A549 (cell line): ENCODE data around the gene TMEM200C. TPM values are rescaled to one million over a fixed set of nuclear protein-coding genes. Genes with fewer than 3 reads are reported as not detected.

Experiments
- ATAC-seq, 2 experiments: fragments of 200-7000 bp in 1 of 2; fragments of >200 bp in 1 of 2; cut with Nextera tagmentation in 1 of 2; cut with Tn5 transposase in 1 of 2; 3 replicates each; pipeline versions ENCODE4 v1.8.0 to v1.9.1; 2018 to 2020; ENCODE audit warnings: mild to moderate bottlenecking in 1 of 2, moderate library complexity in 1 of 2
- CTCF ChIA-PET: fragments of 300-600 bp; sonication (Branson Sonifier 250); formaldehyde crosslinking; extraction: SDS; loops from one replicate; lab custom pipeline; 2021; ENCODE audit warnings: antibody characterized with exemption, inconsistent platforms; lab: Yijun Ruan, JAX
- POLR2A ChIA-PET: fragments of 350-600 bp; formaldehyde crosslinking; extraction: SDS; loops from one replicate; lab custom pipeline; 2021; ENCODE audit warnings: antibody characterized with exemption, inconsistent platforms; lab: Yijun Ruan, JAX
- DNase-seq, 2 experiments: peaks; one replicate each; pipeline versions ENCODE4 v3.0.0 to v3.0.0-alpha.2; 2011 to 2016; ENCODE audit warnings: low read depth in 1 of 2, low spot score in 1 of 2
- FAIRE-seq: peaks from 2 replicates; lab custom pipeline; 2011; peaks lifted over from hg19 to GRCh38; lab: Jason Lieb, UNC
- H3K27ac ChIP-seq, 2 experiments: fragments of >200 bp; sonication (Bioruptor Twin); formaldehyde crosslinking; 3 replicates each; pipeline ENCODE4 v1.5.1; 2016 to 2017
- H3K4me1 ChIP-seq: fragments of >200 bp; sonication (Bioruptor Twin); formaldehyde crosslinking; 3 replicates; pipeline ENCODE4 v1.6.1; 2016
- H3K4me2 ChIP-seq: fragments of >200 bp; sonication (Bioruptor Twin); formaldehyde crosslinking; 3 replicates; pipeline ENCODE4 v1.6.1; 2016
- H3K4me3 ChIP-seq: fragments of >200 bp; sonication (Bioruptor Twin); formaldehyde crosslinking; 3 replicates; pipeline ENCODE4 v1.5.1; 2016
- H3K9me3 ChIP-seq: fragments of >200 bp; sonication (Bioruptor Twin); formaldehyde crosslinking; 3 replicates; pipeline ENCODE4 v1.6.1; 2016
- BCL3 ChIP-seq: fragments of >200 bp; sonication (Bioruptor Twin); formaldehyde crosslinking; IDR thresholded peaks from 3 replicates; pipeline ENCODE4 v1.6.1; 2016
- BHLHE40 ChIP-seq: IDR thresholded peaks from 2 replicates; pipeline ENCODE4 v1.6.1; 2012; ENCODE audit warnings: low read depth, low read length, inconsistent platforms
- CBX8 ChIP-seq: fragments of 200-600 bp; sonication (generic); IDR thresholded peaks from 2 replicates; pipeline ENCODE4 v1.6.1; 2016
- CEBPB ChIP-seq, 2 experiments: fragments of >200 bp in 1 of 2; sonication (Bioruptor Twin) in 1 of 2; formaldehyde crosslinking in 1 of 2; IDR thresholded peaks; 2 replicates each; pipeline ENCODE4 v1.6.1; 2012 to 2016
- CHD2 ChIP-seq: fragments of 150-350 bp; IDR thresholded peaks from 2 replicates; pipeline ENCODE4 v1.6.1; 2014; ENCODE audit warnings: low read length; ENCODE audit not compliant: partially characterized antibody
- CTCF ChIP-seq: fragments of >200 bp; sonication (Bioruptor Twin); formaldehyde crosslinking; IDR thresholded peaks from 3 replicates; pipeline ENCODE4 v1.5.1; 2016
- EHF ChIP-seq: fragments of 250-450 bp; sonication (Bioruptor Pico); IDR thresholded peaks from 2 replicates; pipeline ENCODE4 v1.5.0; 2020; ENCODE audit warnings: mild to moderate bottlenecking
- EP300 ChIP-seq, 2 experiments: fragments of >200 bp; sonication (Bioruptor Twin); formaldehyde crosslinking; IDR thresholded peaks; 2 replicates in 1 of 2; 3 replicates in 1 of 2; pipeline ENCODE4 v1.6.1; 2016 to 2017
- ESRRA ChIP-seq: fragments of 150-350 bp; IDR thresholded peaks from 2 replicates; pipeline ENCODE4 v1.6.1; 2014; ENCODE audit warnings: mild to moderate bottlenecking, low read length, borderline replicate concordance
- FOSL2 ChIP-seq, 2 experiments: fragments of 450-650 bp in 1 of 2; fragments of >200 bp in 1 of 2; sonication (Bioruptor Twin) in 1 of 2; formaldehyde crosslinking; IDR thresholded peaks; 2 replicates each; pipeline versions ENCODE4 v1.5.0 to v1.6.1; 2016 to 2020; ENCODE audit warnings: mild to moderate bottlenecking in 1 of 2, moderate library complexity in 1 of 2
- FOXS1 ChIP-seq: fragments of 250-450 bp; sonication (Bioruptor Pico); IDR thresholded peaks from 2 replicates; pipeline ENCODE4 v1.5.0; 2020; ENCODE audit warnings: mild to moderate bottlenecking, moderate library complexity
- JUN ChIP-seq, 2 experiments: fragments of >200 bp; sonication (Bioruptor Twin); formaldehyde crosslinking; IDR thresholded peaks; 2 replicates in 1 of 2; 3 replicates in 1 of 2; pipeline ENCODE4 v1.6.1; 2016 to 2017
- JUNB ChIP-seq: fragments of >200 bp; sonication (Bioruptor Twin); formaldehyde crosslinking; IDR thresholded peaks from 2 replicates; pipeline ENCODE4 v1.6.1; 2016
- MAX ChIP-seq: IDR thresholded peaks from 2 replicates; pipeline ENCODE4 v1.6.1; 2012
- MYC ChIP-seq: IDR thresholded peaks from 2 replicates; pipeline ENCODE4 v1.6.1; 2012; ENCODE audit warnings: mild to moderate bottlenecking, inconsistent platforms, low read length, improper control_type of control experiment, borderline replicate concordance
- PBX3 ChIP-seq: IDR thresholded peaks from 2 replicates; pipeline ENCODE4 v1.6.1; 2012
- POLR2A ChIP-seq: IDR thresholded peaks from 2 replicates; pipeline ENCODE4 v1.6.1; 2012; ENCODE audit warnings: mild to moderate bottlenecking, low read length
- POLR2AphosphoS2 ChIP-seq: conservative IDR thresholded peaks from 2 replicates; pipeline ENCODE4 v1.6.1; 2012; ENCODE audit warnings: low read length, improper control_type of control experiment, inconsistent platforms
- RCOR1 ChIP-seq: fragments of 150-350 bp; IDR thresholded peaks from 2 replicates; pipeline ENCODE4 v1.6.1; 2014; ENCODE audit warnings: antibody characterized with exemption, low read length, low read depth
- RNF2 ChIP-seq: fragments of 200-600 bp; sonication (generic); IDR thresholded peaks from 2 replicates; pipeline ENCODE4 v1.6.1; 2016; ENCODE audit warnings: low read depth, mild to moderate bottlenecking, antibody characterized with exemption, moderate library complexity, borderline replicate concordance
- SMC3 ChIP-seq: fragments of >200 bp; sonication (Bioruptor Twin); formaldehyde crosslinking; IDR thresholded peaks from 3 replicates; pipeline ENCODE4 v1.6.1; 2018; ENCODE audit warnings: inconsistent platforms
- TP53 ChIP-seq: fragments of 250-450 bp; sonication (Bioruptor Pico); IDR thresholded peaks from 2 replicates; pipeline ENCODE4 v1.5.0; 2021; ENCODE audit warnings: mild to moderate bottlenecking, moderate library complexity
- USF2 ChIP-seq: fragments of 450-650 bp; IDR thresholded peaks from 2 replicates; pipeline ENCODE4 v1.6.1; 2014; ENCODE audit warnings: antibody characterized with exemption
- ZC3H11A ChIP-seq: fragments of 450-650 bp; IDR thresholded peaks from 2 replicates; pipeline ENCODE4 v1.6.1; 2014; ENCODE audit warnings: antibody characterized with exemption, mild to moderate bottlenecking
- ZFP36 ChIP-seq: fragments of 450-650 bp; IDR thresholded peaks from 2 replicates; pipeline ENCODE4 v1.6.1; 2014; ENCODE audit warnings: borderline replicate concordance; ENCODE audit not compliant: partially characterized antibody
- ZNF302 ChIP-seq: fragments of 250-450 bp; sonication (Bioruptor Pico); IDR thresholded peaks from 2 replicates; pipeline ENCODE4 v1.9.0; 2021; ENCODE audit warnings: inconsistent platforms, mild to moderate bottlenecking, moderate library complexity
- WGBS: methylation state at CpG from one replicate; pipeline ENCODE4 v1.1.6; 2017; ENCODE audit errors: missing lambda C conversion rate; 5-methylcytosine and 5-hydroxymethylcytosine counted together
- polyA plus RNA-seq, 4 experiments: library from polyadenylated mRNA; depleted of rRNA in 3 of 4; stranded (reverse); fragments of >200 nt; fragmentation: RNase III in 1 of 4; extraction: RNeasy Plus Mini Kit Qiagen cat#74134 plus additional on column Dnase treatment in 1 of 4; gene quantifications; 2 replicates in 3 of 4; 3 replicates in 1 of 4; pipeline ENCODE4 v1.2.3, GENCODE V29; 2011 to 2017
- TF ChIP-seq, protein P1 (sequence below): fragments of >200 bp; sonication (Bioruptor Twin); formaldehyde crosslinking; IDR thresholded peaks from 2 replicates; pipeline ENCODE4 v1.6.1; 2016

TMEM200C gene
- polyA plus RNA-seq, 2 of the 4 experiments (the other 2 are of a cell fraction) = not detected

GRCh38 chr18:5939801-5940667 is 44.7 kb upstream of the TMEM200C start:
- Histone ChIP-seq H3K4me2 (no peak overlapping the region), H3K4me1 (no peaks in the 10 kb centered on the region), H3K27ac (no peak overlapping the region), H3K4me3 (no peak overlapping the region), H3K9me3 (no peaks in the 10 kb centered on the region)
- ATAC-seq = no peak
- WGBS = 9% methylated on average over 7 of the region's 7 CpGs
- TF ChIP-seq ESRRA (no peak), RNF2 (no peak), PBX3 (no peak), JUN (IDR thresholded peaks at IDR 0.05) (no peak), CHD2 (no peak), ZC3H11A (no peak), BCL3 (no peak), FOXS1 (no peak), ZFP36 (no peak), POLR2A (no peak), JUNB (no peak), FOSL2 (IDR thresholded peaks at IDR 0.05) (no peak), FOSL2 (CRISPR knock-in tag; IDR thresholded peaks at IDR 0.05) (no peak), TP53 (CRISPR knock-in tag) (no peak)
- TF ChIP-seq, protein P1, sequence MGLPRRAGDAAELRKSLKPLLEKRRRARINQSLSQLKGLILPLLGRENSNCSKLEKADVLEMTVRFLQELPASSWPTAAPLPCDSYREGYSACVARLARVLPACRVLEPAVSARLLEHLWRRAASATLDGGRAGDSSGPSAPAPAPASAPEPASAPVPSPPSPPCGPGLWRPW = no peak
- CTCF ChIA-PET = no interaction called here
- POLR2A ChIA-PET = no interaction called here
- FAIRE-seq = no peak
- no peak for DNase-seq

DNA sequence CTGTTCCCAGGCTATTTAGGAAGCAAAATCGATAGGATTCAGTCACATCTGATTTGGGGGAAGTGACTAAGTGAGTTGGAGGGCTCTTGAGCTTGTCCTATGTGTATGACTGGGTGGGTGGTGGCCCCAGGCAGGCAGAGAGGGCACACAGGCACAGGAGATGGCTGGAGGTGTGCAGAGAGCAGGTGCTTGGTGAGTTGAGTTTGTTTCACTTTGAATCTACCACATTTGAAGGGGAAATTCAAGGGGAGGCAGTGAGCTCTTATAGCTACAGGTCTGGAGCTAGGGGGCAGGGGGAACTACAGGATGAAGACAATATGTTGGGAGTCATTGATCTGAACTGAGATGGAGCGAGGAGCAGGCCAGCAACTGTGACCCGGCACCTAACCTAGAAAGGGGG is 42.5 kb upstream of the TMEM200C start:
- no peak for DNase-seq
- Histone ChIP-seq H3K4me2 (no peak overlapping the region), H3K4me3 (no peak overlapping the region), H3K27ac (no peak overlapping the region), H3K9me3 (no peaks in the 10 kb centered on the region), H3K4me1 (no peaks in the 10 kb centered on the region)
- TF ChIP-seq ZNF302 (no peak), EHF (no peak), RNF2 (no peak), BHLHE40 (no peak), RCOR1 (no peak), CTCF (no peak), MAX (no peak), CBX8 (no peak), SMC3 (no peak), CEBPB (IDR thresholded peaks at IDR 0.05) (no peak), POLR2AphosphoS2 (no peak), JUNB (no peak), USF2 (no peak), EP300 (IDR thresholded peaks at IDR 0.05) (no peak), MYC (no peak), ZFP36 (no peak)
- ChIA-PET CTCF (no interaction called here), POLR2A (no interaction called here)
- no peak for ATAC-seq
- FAIRE-seq = no peak
- 4% methylated on average over 3 of the region's 3 CpGs for WGBS
